BJ (cell line): ENCODE results near the gene HRAS. TPM values are rescaled to one million over a fixed set of nuclear protein-coding genes. Genes with fewer than 3 reads are reported as not detected.

Experiments
- CTCF ChIA-PET: fragments of 350-600 bp; formaldehyde crosslinking; extraction: SDS; loops from one replicate; lab custom pipeline; 2021; ENCODE audit warnings: antibody characterized with exemption, inconsistent platforms; lab: Yijun Ruan, JAX
- POLR2A ChIA-PET: fragments of 300-600 bp; sonication (Branson Sonifier 250); formaldehyde crosslinking; extraction: SDS; loops from one replicate; lab custom pipeline; 2021; ENCODE audit warnings: antibody characterized with exemption; lab: Charles Lee
- DNase-seq: peaks from one replicate; pipeline ENCODE4 v3.0.0-alpha.2; 2011; ENCODE audit warnings: low read depth
- H3K27me3 ChIP-seq: 2 replicates; pipeline ENCODE4 v1.6.0; 2011; ENCODE audit warnings: low read length; ENCODE audit not compliant: control insufficient read depth, insufficient read depth
- H3K36me3 ChIP-seq: 2 replicates; pipeline ENCODE4 v1.5.1; 2011; ENCODE audit warnings: low read length; ENCODE audit not compliant: control insufficient read depth, insufficient read depth
- H3K4me3 ChIP-seq: 2 replicates; pipeline ENCODE4 v1.5.1; 2011; ENCODE audit warnings: low read depth, mild to moderate bottlenecking, control low read depth, low read length
- CTCF ChIP-seq: IDR thresholded peaks from 2 replicates; pipeline ENCODE4 v1.5.1; 2011; ENCODE audit warnings: low read depth, mild to moderate bottlenecking, control low read depth, inconsistent platforms, low read length, moderate library complexity; ENCODE audit not compliant: insufficient read depth
- polyA plus RNA-seq: library from polyadenylated mRNA; depleted of rRNA; stranded (reverse); fragments of >200 nt; gene quantifications from 2 replicates; pipeline ENCODE4 v1.2.3, GENCODE V29; 2011

The HRAS gene
- polyA plus RNA-seq, 1 experiment = 90.4 TPM

- no peaks in the 10 kb centered on the region for H3K27me3 ChIP-seq
- CTCF ChIA-PET = no interaction called here
- no peak for DNase-seq
These were observed 39.8 kb downstream of the HRAS start for GRCh38 chr11:495537-495931.

DNA sequence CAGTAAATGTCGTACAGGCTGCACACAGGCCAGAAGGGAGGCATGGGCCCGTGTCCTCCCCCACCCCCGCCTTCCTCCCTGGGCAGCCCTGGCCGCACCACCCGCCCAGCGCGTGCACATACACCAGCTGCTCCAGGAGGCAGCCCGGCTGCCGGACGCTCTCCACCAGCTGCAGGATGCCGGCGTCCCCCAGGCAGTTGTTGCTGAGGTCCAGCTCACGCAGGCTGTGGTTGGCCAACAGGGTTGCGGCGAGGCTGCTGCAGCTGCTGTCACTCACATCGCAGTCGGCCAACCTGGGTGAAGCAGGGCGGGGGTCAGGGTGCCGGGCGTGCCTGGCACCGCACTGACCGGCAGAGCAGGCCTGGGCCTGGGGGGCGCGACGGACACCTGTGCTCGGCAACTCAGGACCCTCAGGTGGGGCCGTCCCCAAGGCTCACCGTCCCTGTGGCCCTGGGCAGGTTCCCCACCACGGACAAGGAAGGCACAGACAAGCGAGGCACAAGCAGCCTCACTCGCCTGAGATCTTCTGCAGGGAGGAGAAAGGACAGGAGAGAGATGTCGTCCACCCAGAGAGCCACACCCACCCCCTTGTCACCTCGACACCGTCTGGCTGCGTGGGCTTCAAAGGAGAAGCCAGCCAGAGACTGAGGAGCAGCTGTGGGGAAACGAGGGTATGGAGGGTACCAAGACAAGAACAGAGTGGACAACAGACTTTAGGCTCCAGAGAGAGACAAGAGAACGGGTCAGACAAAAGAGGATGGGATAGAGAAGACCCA is 40.4 kb downstream of the HRAS start:
- peaks cover 53% of the 10 kb centered on the region for H3K36me3 ChIP-seq
- TF ChIP-seq CTCF = no peak
- no peaks in the 10 kb centered on the region for H3K27me3 ChIP-seq
- ChIA-PET CTCF (interaction anchor here (2.1 kb wide), 1 partner anchor 24 kb away, joined by 9 read pairs; no protein-coding TSS in a partner anchor), POLR2A (no interaction called here)
- DNase-seq = no peak
- H3K4me3 ChIP-seq = no peak overlapping the region

More at GRCh38 chr11:495537-495931, 39.8 kb downstream of the HRAS start:
- Histone ChIP-seq H3K4me3 (no peak overlapping the region), H3K36me3 (peaks cover 58% of the 10 kb centered on the region)
- POLR2A ChIA-PET = no interaction called here
- TF ChIP-seq CTCF = no peak

DNA sequence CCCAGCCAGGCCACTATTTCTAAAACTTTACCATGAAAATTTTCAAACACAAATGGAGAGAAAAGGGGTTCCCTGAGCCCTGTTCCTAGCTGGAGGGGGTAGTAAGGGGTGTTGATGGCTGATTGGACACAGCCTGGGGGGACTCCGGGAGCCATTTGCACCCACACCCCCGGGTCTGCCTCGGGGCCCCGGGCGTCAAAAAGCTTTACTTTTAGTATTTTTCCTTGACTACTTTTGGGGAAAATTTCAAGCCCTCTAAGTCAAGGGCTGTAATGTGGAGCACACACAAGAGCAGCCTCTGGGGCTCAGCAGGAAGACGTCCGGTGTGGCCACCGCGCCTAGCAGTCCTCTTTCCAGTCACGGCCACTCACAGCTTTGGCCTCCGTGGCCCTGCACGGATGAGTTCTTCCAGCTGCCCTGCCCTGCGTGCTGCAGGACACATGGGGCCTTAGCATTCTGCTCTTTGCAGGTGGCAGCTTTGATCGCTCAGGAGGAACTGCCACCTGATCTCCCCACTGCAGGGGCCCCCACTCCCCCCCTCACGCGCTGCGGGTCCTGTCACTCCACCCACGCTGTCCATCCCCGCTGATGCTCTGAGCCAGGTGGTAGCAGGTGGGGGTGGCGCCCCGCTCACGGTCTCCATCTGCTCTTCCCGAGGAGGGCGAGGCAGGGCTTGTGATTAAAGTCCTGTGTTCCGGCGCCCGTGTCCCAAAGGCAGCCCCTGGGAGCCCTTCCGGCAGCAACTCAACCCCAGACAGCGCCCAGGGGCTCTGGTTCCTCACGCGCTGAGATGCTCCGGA is 42.7 kb downstream of the HRAS start:
- H3K36me3 ChIP-seq = peaks cover 31% of the 10 kb centered on the region
- ChIA-PET CTCF (no interaction called here), POLR2A (no interaction called here)
- no peaks in the 10 kb centered on the region for H3K27me3 ChIP-seq
- TF ChIP-seq CTCF = no peak
- DNase-seq = no peak
- no peak overlapping the region for H3K4me3 ChIP-seq

DNA sequence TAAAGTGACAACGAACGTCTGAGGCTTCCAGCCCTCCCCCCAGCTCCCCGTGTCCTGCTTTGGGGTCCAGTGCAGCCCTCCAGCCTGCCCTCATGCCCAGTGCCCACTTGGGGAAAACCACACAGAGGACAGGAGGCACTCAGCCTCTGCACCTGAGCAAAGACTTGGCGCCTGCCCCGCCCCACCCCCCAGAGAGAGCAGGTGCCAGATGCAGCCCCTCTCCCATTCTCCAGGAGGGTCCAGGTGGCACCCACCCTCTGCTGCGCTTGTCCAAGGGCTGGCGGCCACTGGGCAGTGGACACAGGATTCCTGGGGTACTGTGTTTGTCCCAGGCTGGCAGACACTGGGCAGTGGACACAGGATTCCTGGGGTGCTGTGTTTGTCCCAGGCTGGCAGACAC is 44.0 kb downstream of the HRAS start:
- DNase-seq = no peak
- H3K36me3 ChIP-seq = peaks cover 23% of the 10 kb centered on the region
- no peak overlapping the region for H3K4me3 ChIP-seq
- no peaks in the 10 kb centered on the region for H3K27me3 ChIP-seq
- TF ChIP-seq CTCF = no peak
- ChIA-PET POLR2A (no interaction called here), CTCF (no interaction called here)

DNA sequence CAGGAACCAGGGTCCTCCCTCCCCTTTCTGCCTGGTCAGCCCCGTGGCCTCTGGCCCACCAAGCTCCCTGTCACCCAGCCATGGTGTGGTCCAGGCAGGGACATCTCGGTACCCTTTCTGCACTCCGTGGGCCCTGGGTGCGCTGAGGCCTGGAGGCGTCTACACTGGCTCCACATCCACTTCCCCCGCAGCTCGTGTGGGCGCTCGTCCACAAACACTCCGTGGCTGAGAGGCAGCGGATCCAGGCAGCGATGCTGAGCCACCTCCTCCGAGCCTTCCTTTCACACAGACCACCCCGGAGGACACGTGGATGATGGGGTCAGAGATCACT is 44.5 kb downstream of the HRAS start:
- DNase-seq = no peak
- no peak for TF ChIP-seq CTCF
- ChIA-PET CTCF (no interaction called here), POLR2A (no interaction called here)
- Histone ChIP-seq H3K36me3 (peaks cover 23% of the 10 kb centered on the region), H3K4me3 (no peak overlapping the region), H3K27me3 (no peaks in the 10 kb centered on the region)
